Measurements from ENCODE around the gene MYCL.

MYCL gene

DNA sequence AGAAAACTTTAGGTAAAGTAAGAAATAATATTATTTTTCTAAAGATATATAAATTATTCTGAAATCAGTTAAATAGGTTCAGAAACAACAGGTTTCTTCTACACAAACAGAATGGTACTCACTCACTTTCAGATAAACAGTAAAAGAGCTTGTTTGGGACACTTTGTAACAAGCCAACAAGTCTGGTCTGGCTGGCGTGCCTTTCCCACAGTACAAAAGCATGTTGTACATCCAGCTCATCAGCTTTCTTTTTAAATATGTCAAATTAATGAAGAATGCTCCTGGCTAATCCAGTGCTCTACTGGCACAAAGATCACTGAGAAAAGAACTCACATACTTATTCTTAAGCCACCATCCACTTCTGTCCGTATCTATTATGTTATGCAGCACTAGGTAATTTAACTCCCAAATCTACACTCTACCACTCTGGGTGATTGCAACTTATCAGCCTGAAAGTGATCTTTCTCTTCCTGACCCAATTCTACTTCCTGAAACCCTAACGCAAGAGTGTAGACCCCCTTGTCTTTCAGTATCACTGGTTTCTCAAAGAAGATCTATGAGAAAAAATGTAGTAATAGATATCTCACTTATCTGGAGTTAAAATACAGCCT, 51.0 kb downstream of the MYCL start:
- no peak for DNase-seq

DNA sequence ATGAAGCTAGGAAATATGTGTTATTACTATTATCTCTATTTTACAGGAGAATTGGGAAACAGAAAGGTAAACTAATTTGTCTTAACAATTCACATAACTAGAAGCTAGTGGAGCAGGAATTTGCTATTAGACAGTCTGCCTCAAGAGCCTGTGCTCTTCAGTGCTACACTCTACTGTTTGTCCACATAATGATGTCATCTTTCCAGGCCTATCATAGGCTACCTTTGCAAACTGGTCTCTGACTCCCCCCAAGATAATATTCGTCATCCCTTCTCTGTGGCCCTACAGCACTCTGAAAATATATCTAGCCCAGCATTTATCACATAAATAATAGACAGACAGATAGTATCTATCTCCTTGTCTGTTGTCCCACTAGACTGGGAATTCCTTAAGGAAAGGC, 52.5 kb downstream of the MYCL start:
- DNase-seq = no peak

DNA sequence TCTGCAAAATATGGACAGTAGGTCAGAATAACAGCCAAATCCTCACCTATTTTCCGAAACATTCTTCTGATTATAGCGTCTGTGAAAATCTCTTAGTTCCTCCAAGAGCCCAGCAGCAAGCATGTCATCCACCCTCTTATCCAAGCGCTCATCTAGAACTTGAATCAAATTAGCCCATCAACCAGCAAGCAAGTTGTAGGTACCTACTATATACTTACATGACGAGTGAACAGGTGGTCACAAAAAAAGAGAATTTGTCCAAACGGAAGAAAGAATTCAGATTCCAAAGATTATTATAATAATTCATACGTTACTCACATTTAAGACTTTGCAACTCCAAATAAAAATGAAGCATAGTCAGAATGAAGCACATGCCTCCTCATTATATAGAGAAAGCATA, 53.8 kb downstream of the MYCL start:
- no peak for DNase-seq

DNA sequence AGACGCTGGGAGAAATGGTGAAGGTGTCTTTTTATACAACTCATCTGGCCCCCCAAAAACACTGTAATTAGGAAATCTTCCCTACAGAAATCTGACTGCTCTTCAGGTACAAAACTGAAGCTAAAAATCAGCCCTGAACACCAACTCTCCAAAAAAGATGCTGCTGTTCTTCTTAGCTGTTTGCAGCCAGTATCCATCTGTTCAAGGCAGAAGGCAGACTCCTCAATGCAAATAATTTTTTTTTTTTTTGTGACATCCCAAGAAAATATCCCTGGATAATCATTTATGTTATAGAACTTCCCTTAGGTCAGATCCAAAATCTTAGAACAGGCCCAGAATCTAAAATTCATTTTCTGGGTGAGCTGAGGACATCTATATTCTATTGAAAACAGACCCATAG, 54.9 kb downstream of the MYCL start:
- no peak for DNase-seq

DNA sequence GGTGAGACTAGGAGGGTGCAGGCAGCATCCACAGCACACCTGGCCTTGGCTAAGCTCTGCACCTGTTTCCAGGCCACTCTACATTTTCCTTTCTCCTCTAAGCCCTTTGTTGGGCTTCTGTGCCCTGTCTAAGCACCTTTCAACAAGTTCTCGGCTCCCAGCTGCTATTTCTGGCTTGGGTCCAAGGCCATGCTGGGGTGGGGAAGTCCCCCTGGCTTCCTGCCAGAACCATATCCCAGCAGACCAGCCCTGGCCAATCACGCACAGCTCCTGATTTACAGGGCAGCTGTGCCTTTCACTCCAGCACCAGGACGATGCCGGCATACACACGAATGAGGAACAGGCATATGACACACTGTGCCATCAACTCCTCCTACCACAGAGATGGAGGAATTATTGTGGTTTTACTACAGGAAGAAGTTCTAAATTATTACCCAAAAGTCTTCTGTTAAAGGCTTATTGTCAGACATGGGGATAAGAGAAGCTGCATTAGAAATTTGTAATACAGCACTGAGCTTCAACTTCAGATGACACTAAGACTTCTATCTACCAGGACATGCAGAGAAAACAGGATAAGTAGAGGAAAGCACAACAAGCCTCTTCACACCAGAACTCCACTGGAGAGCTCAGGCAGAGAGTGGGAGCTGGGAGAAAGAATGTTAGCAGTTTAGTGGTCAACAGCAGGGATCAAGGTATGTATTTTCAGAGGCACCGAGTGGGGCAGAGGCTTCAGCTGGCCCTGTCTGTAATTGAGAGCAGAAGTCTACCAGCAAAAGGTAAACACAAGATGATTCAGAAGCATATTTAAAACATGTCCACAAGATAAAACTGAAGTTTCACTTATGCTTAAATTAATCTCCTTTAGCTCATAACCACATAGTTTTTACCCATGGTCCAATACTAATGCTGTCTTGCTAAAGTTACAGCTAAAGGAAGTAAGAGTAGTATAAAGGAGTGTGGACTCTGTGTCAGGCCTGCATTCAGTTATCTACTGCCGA, 55.8 kb downstream of the MYCL start:
- DNase-seq = peak; percentile 70
